GM12878 (cell line): ENCODE measurements around the gene ING1. TPM values are rescaled to one million over a fixed set of nuclear protein-coding genes. Genes with fewer than 3 reads are reported as not detected.
A peak's percentile ranks its signal among the peaks of the same experiment; 100 is the strongest.

Experiments used
- BACH1 ChIP-seq: fragments of 450-650 bp; IDR thresholded peaks from 2 replicates; pipeline ENCODE4 v1.6.1; 2017; ENCODE audit warnings: mild to moderate bottlenecking, borderline replicate concordance
- BHLHE40 ChIP-seq, 2 experiments: fragments of 450-650 bp in 1 of 2; IDR thresholded peaks; 2 replicates each; pipeline ENCODE4 v1.6.1; 2011 to 2017; ENCODE audit warnings: low read depth in 2 of 2, borderline replicate concordance in 1 of 2, improper control_type of control experiment in 1 of 2, low read length in 1 of 2, mild to moderate bottlenecking in 1 of 2
- EED ChIP-seq: sonication (generic); IDR thresholded peaks from 2 replicates; pipeline ENCODE4 v1.6.1; 2016; ENCODE audit warnings: antibody characterized with exemption, low read depth
- GABPA ChIP-seq: IDR thresholded peaks from 2 replicates; pipeline ENCODE4 v1.6.1; 2014; ENCODE audit warnings: antibody characterized with exemption, low read depth, mild to moderate bottlenecking, inconsistent platforms
- MEF2A ChIP-seq: IDR thresholded peaks from 2 replicates; pipeline ENCODE4 v1.6.1; 2011; ENCODE audit warnings: low read depth, mild to moderate bottlenecking, low read length, moderate library complexity; ENCODE audit not compliant: insufficient read depth
- MYB ChIP-seq: fragments of 150-350 bp; IDR thresholded peaks from 2 replicates; pipeline ENCODE4 v1.6.1; 2014; ENCODE audit warnings: mild to moderate bottlenecking, low read depth, low read length, borderline replicate concordance
- NR2C1 ChIP-seq: fragments of 450-650 bp; IDR thresholded peaks from 2 replicates; pipeline ENCODE4 v1.6.1; 2017; ENCODE audit warnings: antibody characterized with exemption, mild to moderate bottlenecking, moderate library complexity
- NRF1 ChIP-seq: conservative IDR thresholded peaks from 2 replicates; pipeline ENCODE4 v1.6.1; 2011; ENCODE audit warnings: mild to moderate bottlenecking, low read depth, low read length, improper control_type of control experiment
- POLR2AphosphoS2 ChIP-seq: IDR thresholded peaks from 2 replicates; pipeline ENCODE4 v1.6.1; 2011; ENCODE audit warnings: low read depth, mild to moderate bottlenecking, low read length, improper control_type of control experiment, moderate library complexity
- RCOR1 ChIP-seq: conservative IDR thresholded peaks from 2 replicates; pipeline ENCODE4 v1.6.1; 2012; ENCODE audit warnings: low read depth, low read length, improper control_type of control experiment
- SUZ12 ChIP-seq: fragments of 200-600 bp; sonication (generic); IDR thresholded peaks from one replicate; pipeline ENCODE4 v1.6.1; 2018; ENCODE audit warnings: antibody characterized with exemption, mild to moderate bottlenecking; ENCODE audit not compliant: unreplicated experiment
- WRNIP1 ChIP-seq: IDR thresholded peaks from 2 replicates; pipeline ENCODE4 v1.6.1; 2011; ENCODE audit warnings: low read depth, low read length, improper control_type of control experiment, borderline replicate concordance
- ZSCAN29 ChIP-seq: fragments of 450-650 bp; IDR thresholded peaks from 2 replicates; pipeline ENCODE4 v1.6.1; 2017; ENCODE audit warnings: mild to moderate bottlenecking, moderate library complexity
- polyA plus RNA-seq, 11 experiments: library from polyadenylated mRNA; depleted of rRNA in 4 of 11; unstranded in 6 of 11; stranded (reverse) in 5 of 11; fragments of >200 nt; fragmentation: Nextera tagmentation in 4 of 11; fragmentation: Illumina TruSeq in 1 of 11; extraction: Ambion mirVana in 4 of 11; extraction: Trizol in 1 of 11; gene quantifications; 1 replicate in 1 of 11; 2 replicates in 10 of 11; pipeline versions ENCODE4 v1.2.1 to v1.2.3, GENCODE V29; 2011 to 2016; ENCODE audit warnings: inconsistent platforms in 2 of 11, missing spikeins in 2 of 11, low read depth in 1 of 11
- total RNA-seq, 4 experiments: library from RNA; depleted of rRNA in 3 of 4; stranded (reverse); fragments of >200 nt in 3 of 4; fragmentation: Illumina TruSeq in 1 of 4; extraction: Trizol in 1 of 4; gene quantifications; 2 replicates each; pipeline versions ENCODE4 v1.2.1 to v1.2.3, GENCODE V29; 2013 to 2021
- TF ChIP-seq, protein P1 (sequence below): fragments of 450-650 bp; IDR thresholded peaks from 2 replicates; pipeline ENCODE4 v1.6.1; 2017; ENCODE audit warnings: mild to moderate bottlenecking, moderate library complexity
- TF ChIP-seq, protein P2 (sequence below): IDR thresholded peaks from 2 replicates; pipeline ENCODE4 v1.6.1; 2011; ENCODE audit warnings: borderline replicate concordance, low read depth, mild to moderate bottlenecking, moderate library complexity, mixed read lengths, low read length; ENCODE audit not compliant: insufficient read depth; ENCODE audit errors: extremely low read length
- TF ChIP-seq, protein P3 (sequence below): fragments of 450-650 bp; IDR thresholded peaks from 2 replicates; pipeline ENCODE4 v1.6.1; 2018; ENCODE audit warnings: mild to moderate bottlenecking, low read depth, moderate library complexity; ENCODE audit not compliant: partially characterized antibody
- TF ChIP-seq, protein P4 (sequence below): fragments of 450-650 bp; IDR thresholded peaks from 2 replicates; pipeline ENCODE4 v1.6.1; 2018; ENCODE audit warnings: borderline replicate concordance, mild to moderate bottlenecking; ENCODE audit not compliant: partially characterized antibody

ING1 gene
- total and polyA plus RNA-seq, 10 of the 15 experiments (the other 5 are each of a cell fraction or from before 2014, with no cell fraction given): 1.3 to 20.4 (median 13.1) TPM

DNA sequence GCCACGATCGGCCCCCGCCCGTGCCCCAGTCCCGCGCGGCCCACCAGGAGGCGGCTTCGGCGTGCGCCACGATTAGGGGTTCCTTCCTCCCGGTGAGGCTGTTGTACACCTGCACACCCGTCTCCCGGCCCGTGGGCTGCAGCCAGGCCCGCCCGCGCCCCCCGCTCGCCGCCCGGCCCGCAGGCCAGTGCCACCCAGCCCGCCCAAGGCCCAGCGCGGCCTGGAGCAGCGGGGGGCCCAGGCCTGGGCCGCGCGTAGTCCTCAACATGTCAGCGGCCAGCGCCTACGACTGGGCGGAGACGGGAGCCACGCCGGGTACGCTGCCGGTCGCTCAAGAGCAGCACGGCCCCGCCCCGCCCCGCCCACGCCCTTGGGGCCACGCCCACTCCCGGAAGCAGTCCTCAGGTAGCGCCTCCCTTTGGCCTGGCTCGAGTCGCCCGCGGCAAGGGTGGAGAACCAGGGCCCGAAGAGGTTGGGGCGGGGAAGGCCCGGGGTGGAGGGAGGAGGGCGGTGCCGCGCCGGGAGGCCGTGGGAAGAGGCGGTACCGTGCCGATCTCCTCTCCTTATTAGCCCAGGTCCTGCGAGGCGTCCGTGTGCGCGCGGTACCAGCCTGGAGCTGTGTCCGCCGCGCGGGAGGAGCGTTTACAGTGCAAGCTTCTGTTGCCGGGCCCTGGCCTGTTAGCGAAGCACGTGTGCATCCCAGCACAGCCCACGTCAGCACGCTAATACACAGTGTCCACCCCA is 7.5 kb upstream of the ING1 start, which contains the start of gene CARS2 (continued):
- TF ChIP-seq, protein P1, sequence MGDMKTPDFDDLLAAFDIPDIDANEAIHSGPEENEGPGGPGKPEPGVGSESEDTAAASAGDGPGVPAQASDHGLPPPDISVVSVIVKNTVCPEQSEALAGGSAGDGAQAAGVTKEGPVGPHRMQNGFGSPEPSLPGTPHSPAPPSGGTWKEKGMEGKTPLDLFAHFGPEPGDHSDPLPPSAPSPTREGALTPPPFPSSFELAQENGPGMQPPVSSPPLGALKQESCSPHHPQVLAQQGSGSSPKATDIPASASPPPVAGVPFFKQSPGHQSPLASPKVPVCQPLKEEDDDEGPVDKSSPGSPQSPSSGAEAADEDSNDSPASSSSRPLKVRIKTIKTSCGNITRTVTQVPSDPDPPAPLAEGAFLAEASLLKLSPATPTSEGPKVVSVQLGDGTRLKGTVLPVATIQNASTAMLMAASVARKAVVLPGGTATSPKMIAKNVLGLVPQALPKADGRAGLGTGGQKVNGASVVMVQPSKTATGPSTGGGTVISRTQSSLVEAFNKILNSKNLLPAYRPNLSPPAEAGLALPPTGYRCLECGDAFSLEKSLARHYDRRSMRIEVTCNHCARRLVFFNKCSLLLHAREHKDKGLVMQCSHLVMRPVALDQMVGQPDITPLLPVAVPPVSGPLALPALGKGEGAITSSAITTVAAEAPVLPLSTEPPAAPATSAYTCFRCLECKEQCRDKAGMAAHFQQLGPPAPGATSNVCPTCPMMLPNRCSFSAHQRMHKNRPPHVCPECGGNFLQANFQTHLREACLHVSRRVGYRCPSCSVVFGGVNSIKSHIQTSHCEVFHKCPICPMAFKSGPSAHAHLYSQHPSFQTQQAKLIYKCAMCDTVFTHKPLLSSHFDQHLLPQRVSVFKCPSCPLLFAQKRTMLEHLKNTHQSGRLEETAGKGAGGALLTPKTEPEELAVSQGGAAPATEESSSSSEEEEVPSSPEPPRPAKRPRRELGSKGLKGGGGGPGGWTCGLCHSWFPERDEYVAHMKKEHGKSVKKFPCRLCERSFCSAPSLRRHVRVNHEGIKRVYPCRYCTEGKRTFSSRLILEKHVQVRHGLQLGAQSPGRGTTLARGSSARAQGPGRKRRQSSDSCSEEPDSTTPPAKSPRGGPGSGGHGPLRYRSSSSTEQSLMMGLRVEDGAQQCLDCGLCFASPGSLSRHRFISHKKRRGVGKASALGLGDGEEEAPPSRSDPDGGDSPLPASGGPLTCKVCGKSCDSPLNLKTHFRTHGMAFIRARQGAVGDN: peak; percentile 64
- TF ChIP-seq BACH1 (peak; percentile 65), SUZ12 (no peak), MYB (no peak), GABPA (no peak), ZSCAN29 (0 out of 2 replicates have a peak, but pooled peaks have one; percentile 50), POLR2AphosphoS2 (no peak; the same call in 1 of the 2 replicates), RCOR1 (no peak), BHLHE40 (IDR thresholded peaks at IDR 0.05; ENCODE audit: borderline replicate concordance in 1 of 2, low read depth in 2 of 2, low read length in 1 of 2) (peak; percentile 34 to 77; a peak in 2 of 4 replicates), EED (no peak), NRF1 (no peak), MEF2A (no peak), WRNIP1 (no peak), NR2C1 (peak; percentile 26)
- TF ChIP-seq, protein P2, sequence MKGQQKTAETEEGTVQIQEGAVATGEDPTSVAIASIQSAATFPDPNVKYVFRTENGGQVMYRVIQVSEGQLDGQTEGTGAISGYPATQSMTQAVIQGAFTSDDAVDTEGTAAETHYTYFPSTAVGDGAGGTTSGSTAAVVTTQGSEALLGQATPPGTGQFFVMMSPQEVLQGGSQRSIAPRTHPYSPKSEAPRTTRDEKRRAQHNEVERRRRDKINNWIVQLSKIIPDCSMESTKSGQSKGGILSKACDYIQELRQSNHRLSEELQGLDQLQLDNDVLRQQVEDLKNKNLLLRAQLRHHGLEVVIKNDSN: peak; percentile 43
- TF ChIP-seq, protein P3, sequence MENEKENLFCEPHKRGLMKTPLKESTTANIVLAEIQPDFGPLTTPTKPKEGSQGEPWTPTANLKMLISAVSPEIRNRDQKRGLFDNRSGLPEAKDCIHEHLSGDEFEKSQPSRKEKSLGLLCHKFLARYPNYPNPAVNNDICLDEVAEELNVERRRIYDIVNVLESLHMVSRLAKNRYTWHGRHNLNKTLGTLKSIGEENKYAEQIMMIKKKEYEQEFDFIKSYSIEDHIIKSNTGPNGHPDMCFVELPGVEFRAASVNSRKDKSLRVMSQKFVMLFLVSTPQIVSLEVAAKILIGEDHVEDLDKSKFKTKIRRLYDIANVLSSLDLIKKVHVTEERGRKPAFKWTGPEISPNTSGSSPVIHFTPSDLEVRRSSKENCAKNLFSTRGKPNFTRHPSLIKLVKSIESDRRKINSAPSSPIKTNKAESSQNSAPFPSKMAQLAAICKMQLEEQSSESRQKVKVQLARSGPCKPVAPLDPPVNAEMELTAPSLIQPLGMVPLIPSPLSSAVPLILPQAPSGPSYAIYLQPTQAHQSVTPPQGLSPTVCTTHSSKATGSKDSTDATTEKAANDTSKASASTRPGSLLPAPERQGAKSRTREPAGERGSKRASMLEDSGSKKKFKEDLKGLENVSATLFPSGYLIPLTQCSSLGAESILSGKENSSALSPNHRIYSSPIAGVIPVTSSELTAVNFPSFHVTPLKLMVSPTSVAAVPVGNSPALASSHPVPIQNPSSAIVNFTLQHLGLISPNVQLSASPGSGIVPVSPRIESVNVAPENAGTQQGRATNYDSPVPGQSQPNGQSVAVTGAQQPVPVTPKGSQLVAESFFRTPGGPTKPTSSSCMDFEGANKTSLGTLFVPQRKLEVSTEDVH: no peak
- TF ChIP-seq, protein P4, sequence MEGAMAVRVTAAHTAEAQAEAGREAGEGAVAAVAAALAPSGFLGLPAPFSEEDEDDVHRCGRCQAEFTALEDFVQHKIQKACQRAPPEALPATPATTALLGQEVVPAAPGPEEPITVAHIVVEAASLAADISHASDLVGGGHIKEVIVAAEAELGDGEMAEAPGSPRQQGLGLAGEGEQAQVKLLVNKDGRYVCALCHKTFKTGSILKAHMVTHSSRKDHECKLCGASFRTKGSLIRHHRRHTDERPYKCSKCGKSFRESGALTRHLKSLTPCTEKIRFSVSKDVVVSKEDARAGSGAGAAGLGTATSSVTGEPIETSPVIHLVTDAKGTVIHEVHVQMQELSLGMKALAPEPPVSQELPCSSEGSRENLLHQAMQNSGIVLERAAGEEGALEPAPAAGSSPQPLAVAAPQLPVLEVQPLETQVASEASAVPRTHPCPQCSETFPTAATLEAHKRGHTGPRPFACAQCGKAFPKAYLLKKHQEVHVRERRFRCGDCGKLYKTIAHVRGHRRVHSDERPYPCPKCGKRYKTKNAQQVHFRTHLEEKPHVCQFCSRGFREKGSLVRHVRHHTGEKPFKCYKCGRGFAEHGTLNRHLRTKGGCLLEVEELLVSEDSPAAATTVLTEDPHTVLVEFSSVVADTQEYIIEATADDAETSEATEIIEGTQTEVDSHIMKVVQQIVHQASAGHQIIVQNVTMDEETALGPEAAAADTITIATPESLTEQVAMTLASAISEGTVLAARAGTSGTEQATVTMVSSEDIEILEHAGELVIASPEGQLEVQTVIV: no peak
